ENCODE data around the gene FOSB. TPM values are rescaled to one million over a fixed set of nuclear protein-coding genes. Genes with fewer than 3 reads are reported as not detected.

FOSB gene
- 3.6 and 5.9 TPM in 2 replicates for total RNA-seq

DNA sequence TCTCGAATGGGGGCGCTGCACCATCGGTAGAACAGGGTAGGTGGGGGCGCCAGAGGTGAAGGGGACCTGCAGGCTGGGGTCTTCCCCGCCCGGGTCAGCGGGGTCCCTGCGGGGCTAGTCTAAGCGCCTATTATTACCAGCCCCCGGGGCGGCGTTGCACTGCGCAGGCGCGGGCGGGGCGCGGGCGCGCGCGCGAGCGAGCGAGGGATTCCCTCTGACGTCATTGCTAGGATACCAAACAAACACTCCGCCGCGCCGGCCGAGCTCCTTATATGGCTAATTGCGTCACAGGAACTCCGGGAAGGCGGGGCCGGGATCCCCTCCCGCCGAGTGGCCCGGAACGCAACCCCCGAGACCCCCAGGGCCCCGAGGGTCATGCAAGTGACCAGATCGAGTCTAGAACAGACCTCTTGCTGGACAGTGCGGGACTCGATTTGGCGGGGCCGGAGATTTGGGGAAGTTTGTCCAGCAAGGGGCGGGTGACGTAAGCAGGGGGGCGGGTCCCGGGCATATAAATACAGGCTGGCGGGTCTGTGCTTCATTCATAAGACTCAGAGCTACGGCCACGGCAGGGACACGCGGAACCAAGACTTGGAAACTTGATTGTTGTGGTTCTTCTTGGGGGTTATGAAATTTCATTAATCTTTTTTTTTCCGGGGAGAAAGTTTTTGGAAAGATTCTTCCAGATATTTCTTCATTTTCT, at the start of gene FOSB:
TSS of gene FOSB (plus strand) at position 541 of the 703 bp plus-strand sequence. CDS start 591 bp downstream, outside the sequence.

DNA sequence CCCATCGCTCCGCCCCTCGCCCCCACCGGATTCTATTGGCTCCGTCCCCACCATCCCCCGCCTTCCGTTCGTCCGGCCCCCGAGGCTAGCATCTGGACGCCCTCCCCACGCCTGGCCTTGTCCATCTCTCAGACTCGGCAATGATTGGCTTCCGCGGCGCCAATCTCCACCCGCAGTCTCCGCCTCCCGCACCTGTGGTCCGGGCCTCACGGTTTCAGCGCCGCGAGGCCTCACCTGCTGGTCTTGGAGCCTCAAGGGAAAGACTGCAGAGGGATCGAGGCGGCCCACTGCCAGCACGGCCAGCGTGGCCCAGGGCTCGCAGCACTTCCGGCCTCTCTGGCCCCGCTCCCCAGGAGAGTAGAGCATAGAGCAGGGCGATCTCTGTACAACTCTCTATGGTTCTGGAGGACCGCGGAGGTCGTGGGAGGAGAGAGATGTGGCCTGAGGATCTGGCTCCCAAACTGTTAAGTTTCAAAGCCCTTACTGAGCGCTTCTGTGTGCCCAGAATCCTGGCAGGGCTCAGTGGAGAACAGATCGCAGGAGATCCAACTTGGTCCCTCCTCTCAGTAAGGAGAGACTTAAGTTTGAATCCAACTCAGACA, 44.1 kb upstream of the FOSB start, which contains the start of gene ERCC1:
TSS of gene ERCC1 (minus strand) at position 329 of the 602 bp plus-strand sequence. CDS start 543 bp downstream, outside the sequence.

GRCh38 chr19:45498411-45499195, 30.8 kb downstream of the FOSB start, which contains the start of gene PPM1N:
Gene PPM1N, plus strand, starts transcription at chr19:45498443. Its CDS starts 30 bp downstream, at chr19:45498473.

GRCh38 chr19:45506989-45507871, 39.4 kb downstream of the FOSB start, which contains the start of gene VASP:
Gene VASP, plus strand, starts transcription at chr19:45507479. Its CDS starts 293 bp downstream, at chr19:45507772.

Small RNA genes within 50 kb of the gene (small RNA-seq; reads per million reads assigned to genes)
- not detected for gene MIR6088 (ENCODE audit: low replicate concordance)

Other genes starting within 250 kb of the FOSB start
- under 0.01 TPM in 1 of 2 replicates, not detected in the other for gene EXOC3L2, start 222.6 kb upstream of the FOSB start, total RNA-seq
- gene MARK4, start 216.7 kb upstream of the FOSB start, total RNA-seq, result 13.7 and 19.9 TPM in 2 replicates
- gene CKM, start 145.1 kb upstream of the FOSB start, total RNA-seq, result not detected in 2 replicates
- gene KLC3, start 127.2 kb upstream of the FOSB start, total RNA-seq, result 0.22 TPM in 1 of 2 replicates, not detected in the other
- gene ERCC2, start 97.4 kb upstream of the FOSB start, total RNA-seq, result 39.6 and 46.1 TPM in 2 replicates
- 1.3 and 8.9 TPM in 2 replicates for gene PPP1R13L, start 62.9 kb upstream of the FOSB start, total RNA-seq
- gene POLR1G, start 61.4 kb upstream of the FOSB start, total RNA-seq, result 7.7 and 16.3 TPM in 2 replicates
- gene ERCC1, start 44.1 kb upstream of the FOSB start, total RNA-seq, result 79.0 and 128 TPM in 2 replicates
- 7.7 and 9.2 TPM in 2 replicates for gene RTN2, start 29.1 kb downstream of the FOSB start, total RNA-seq
- gene PPM1N, start 30.4 kb downstream of the FOSB start, total RNA-seq, result 0.43 and 1.5 TPM in 2 replicates
- 89.9 and 243 TPM in 2 replicates for gene VASP, start 39.5 kb downstream of the FOSB start, total RNA-seq
- 9.2 and 12.9 TPM in 2 replicates for gene OPA3, start 116.8 kb downstream of the FOSB start, total RNA-seq
- gene GPR4, start 134.2 kb downstream of the FOSB start, total RNA-seq, result under 0.01 and 0.72 TPM in 2 replicates
- gene EML2, start 171.4 kb downstream of the FOSB start, total RNA-seq, result 42.9 and 56.2 TPM in 2 replicates
- gene GIPR, start 200.2 kb downstream of the FOSB start, total RNA-seq, result not detected in 2 replicates
- gene SNRPD2, start 224.0 kb downstream of the FOSB start, total RNA-seq, result 157 and 234 TPM in 2 replicates
- 20.6 and 29.8 TPM in 2 replicates for gene QPCTL, start 224.7 kb downstream of the FOSB start, total RNA-seq

Measured in placental pericyte (primary cell).